K562 (cell line): ENCODE data around the gene ARMH3. TPM values are rescaled to one million over a fixed set of nuclear protein-coding genes. Genes with fewer than 3 reads are reported as not detected.

ENCODE experiments used
- CREB1 ChIP-seq, 2 experiments: sonication (generic) in 1 of 2; formaldehyde crosslinking in 1 of 2; IDR thresholded peaks; 2 replicates each; pipeline versions ENCODE4 v1.6.1 to v1.8.0; 2012 to 2022; ENCODE audit warnings: inconsistent platforms in 1 of 2, mild to moderate bottlenecking in 1 of 2, missing genetic modification reagents in 1 of 2, moderate library complexity in 1 of 2
- ELF4 ChIP-seq: fragments of 450-650 bp; formaldehyde crosslinking; IDR thresholded peaks from 2 replicates; pipeline ENCODE4 v1.4.0; 2022; ENCODE audit warnings: missing genetic modification characterization
- EP300 ChIP-seq: IDR thresholded peaks from 2 replicates; pipeline ENCODE4 v1.6.1; 2012; ENCODE audit warnings: low read length, improper control_type of control experiment
- ERF ChIP-seq: fragments of 450-650 bp; formaldehyde crosslinking; IDR thresholded peaks from 2 replicates; pipeline ENCODE4 v1.4.0; 2020; ENCODE audit warnings: mild to moderate bottlenecking, mixed read lengths
- MBD2 ChIP-seq: sonication (generic); IDR thresholded peaks from 2 replicates; pipeline ENCODE4 v1.6.1; 2016; ENCODE audit warnings: low read depth, borderline replicate concordance
- MYNN ChIP-seq, 2 experiments: sonication (generic); formaldehyde crosslinking in 1 of 2; IDR thresholded peaks; 2 replicates each; pipeline versions ENCODE4 v1.5.0 to v1.6.1; 2016 to 2020; ENCODE audit warnings: antibody characterized with exemption in 1 of 2, missing genetic modification reagents in 1 of 2
- NCOR1 ChIP-seq: fragments of 450-650 bp; IDR thresholded peaks from 2 replicates; pipeline ENCODE4 v1.6.1; 2016; ENCODE audit warnings: mild to moderate bottlenecking, moderate library complexity
- NFIC ChIP-seq: fragments of 450-650 bp; IDR thresholded peaks from 2 replicates; pipeline ENCODE4 v1.6.1; 2017; ENCODE audit warnings: mild to moderate bottlenecking, inconsistent platforms
- NONO ChIP-seq, 2 experiments: fragments of 200-400 bp in 1 of 2; fragments of 450-650 bp in 1 of 2; formaldehyde crosslinking in 1 of 2; IDR thresholded peaks; 2 replicates each; pipeline ENCODE4 v1.6.1; 2017; ENCODE audit warnings: low read depth in 2 of 2, mild to moderate bottlenecking in 2 of 2, moderate library complexity in 2 of 2, low read length in 1 of 2
- POLR2A ChIP-seq: fragments of 450-650 bp; conservative IDR thresholded peaks from 2 replicates; pipeline ENCODE4 v1.6.1; 2016
- POLR2AphosphoS2 ChIP-seq: IDR thresholded peaks from 2 replicates; pipeline ENCODE4 v1.6.1; 2012; ENCODE audit warnings: low read length, improper control_type of control experiment
- POLR2AphosphoS5 ChIP-seq: IDR thresholded peaks from 2 replicates; pipeline ENCODE4 v1.6.1; 2011; ENCODE audit warnings: mild to moderate bottlenecking, low read depth, low read length, moderate library complexity; ENCODE audit not compliant: control insufficient read depth, insufficient read depth
- POLR2B ChIP-seq: fragments of 450-650 bp; IDR thresholded peaks from 2 replicates; pipeline ENCODE4 v1.6.1; 2018; ENCODE audit warnings: low read depth; ENCODE audit not compliant: partially characterized antibody
- RCOR1 ChIP-seq, 2 experiments: IDR thresholded peaks; 2 replicates each; pipeline ENCODE4 v1.6.1; 2012; ENCODE audit warnings: low read depth in 2 of 2, low read length in 2 of 2, borderline replicate concordance in 1 of 2, improper control_type of control experiment in 1 of 2
- SIN3A ChIP-seq, 2 experiments: fragments of 150-350 bp in 1 of 2; IDR thresholded peaks; 2 replicates each; pipeline ENCODE4 v1.6.1; 2011 to 2016; ENCODE audit warnings: borderline replicate concordance in 2 of 2, low read depth in 2 of 2, low read length in 2 of 2, mild to moderate bottlenecking in 2 of 2, moderate library complexity in 2 of 2; ENCODE audit not compliant: control insufficient read depth in 1 of 2
- SRF ChIP-seq, 2 experiments: fragments of 250-450, 450-650 bp in 1 of 2; sonication (Bioruptor Pico) in 1 of 2; sonication (generic) in 1 of 2; formaldehyde crosslinking; IDR thresholded peaks; 2 replicates each; pipeline versions ENCODE4 v1.5.0 to v1.5.1; 2020 to 2022; ENCODE audit warnings: mild to moderate bottlenecking in 1 of 2, missing genetic modification reagents in 1 of 2
- ZBTB2 ChIP-seq: fragments of 450-650 bp; IDR thresholded peaks from 2 replicates; pipeline ENCODE4 v1.6.1; 2016; ENCODE audit warnings: antibody characterized with exemption
- ZBTB43 ChIP-seq: sonication (generic); formaldehyde crosslinking; IDR thresholded peaks from 2 replicates; pipeline ENCODE4 v1.8.0; 2023; ENCODE audit warnings: mild to moderate bottlenecking, missing genetic modification reagents
- ZNF175 ChIP-seq: fragments of 200-800 bp; sonication (Bioruptor generic); IDR thresholded peaks from 2 replicates; pipeline ENCODE4 v1.6.1; 2016; ENCODE audit warnings: low read depth, mild to moderate bottlenecking, missing genetic modification characterization, missing compliant biosample characterization
- ZNF316 ChIP-seq: fragments of 450-650 bp; IDR thresholded peaks from 2 replicates; pipeline ENCODE4 v1.6.1; 2016
- ZNF75A ChIP-seq: fragments of 450-650 bp; formaldehyde crosslinking; IDR thresholded peaks from 2 replicates; pipeline ENCODE4 v1.4.0; 2020; ENCODE audit warnings: mild to moderate bottlenecking
- polyA plus RNA-seq, 8 experiments: library from polyadenylated mRNA; depleted of rRNA in 4 of 8; stranded (reverse) in 5 of 8; unstranded in 3 of 8; fragments of >200 nt; fragmentation: Nextera tagmentation in 2 of 8; fragmentation: Illumina TruSeq in 1 of 8; extraction: Ambion mirVana in 2 of 8; extraction: Trizol in 1 of 8; gene quantifications; 2 replicates each; pipeline versions ENCODE4 v1.2.1 to v1.2.3, GENCODE V29; 2011 to 2014; ENCODE audit warnings: inconsistent platforms in 1 of 8, missing spikeins in 1 of 8
- total RNA-seq, 7 experiments: library from RNA; depleted of rRNA in 6 of 7; stranded (reverse); fragments of >200 nt in 6 of 7; fragmentation: Illumina TruSeq in 2 of 7; extraction: Trizol in 2 of 7; gene quantifications; 2 replicates each; pipeline versions ENCODE4 v1.2.1 to v1.2.3, GENCODE V29; 2011 to 2021; ENCODE audit warnings: low replicate concordance in 1 of 7
- TF ChIP-seq, protein P1 (sequence below), 2 experiments: fragments of 450-650 bp in 1 of 2; sonication (generic) in 1 of 2; formaldehyde crosslinking in 1 of 2; IDR thresholded peaks in 1 of 2; conservative IDR thresholded peaks in 1 of 2; 2 replicates each; pipeline versions ENCODE4 v1.6.1 to v1.8.1; 2016 to 2023; ENCODE audit warnings: mild to moderate bottlenecking in 2 of 2, moderate library complexity in 2 of 2, inconsistent platforms in 1 of 2, missing genetic modification reagents in 1 of 2

Gene ARMH3
- total and polyA plus RNA-seq, 9 of the 15 experiments (the other 6 are each of a cell fraction or from before 2014, with no cell fraction given), result 0.29 to 0.73 TPM; not detected in 7

DNA sequence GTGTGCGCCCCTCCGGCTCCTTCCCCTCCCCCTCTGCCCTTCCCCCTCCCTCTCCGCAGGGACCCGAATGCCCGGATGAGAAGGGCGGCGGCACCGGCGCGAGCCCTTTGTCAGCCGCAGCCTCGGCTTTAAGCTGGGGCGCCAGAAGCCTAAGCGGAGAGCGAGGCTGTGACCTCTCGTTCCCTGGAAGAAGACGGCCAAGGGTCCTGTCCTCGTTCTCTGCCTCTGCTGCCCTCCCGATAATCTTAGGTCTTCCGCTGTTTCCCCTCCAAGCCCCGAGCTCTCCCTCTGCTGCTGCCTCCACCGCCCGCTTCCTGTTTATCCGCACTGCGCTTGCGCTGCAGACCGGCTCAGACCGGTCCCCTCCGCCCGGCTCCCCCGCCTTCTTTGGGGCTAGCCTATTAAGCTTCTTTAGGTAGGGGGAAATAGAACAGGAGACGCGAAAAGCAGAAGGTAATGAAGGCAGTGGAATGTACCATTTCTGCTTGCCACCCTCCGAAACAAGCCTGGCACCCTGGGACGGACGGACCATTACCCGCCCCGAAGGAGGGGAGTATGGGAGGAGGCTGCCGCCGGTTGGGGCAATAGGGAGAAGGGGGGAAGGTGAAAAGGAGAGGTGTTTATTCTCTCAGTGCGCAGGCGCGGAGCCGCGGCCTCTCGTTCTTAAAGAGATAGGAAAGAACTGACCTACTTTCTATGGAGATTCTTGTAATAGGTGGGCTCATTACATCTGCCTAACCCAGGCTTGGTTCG, 237.7 kb downstream of the ARMH3 start, which contains the start of gene OGA (continued):
- TF ChIP-seq SIN3A (IDR thresholded peaks at IDR 0.05; ENCODE audit: borderline replicate concordance in 2 of 2, control insufficient read depth in 1 of 2, low read depth in 2 of 2, low read length in 2 of 2) (peak in 1 of 2 experiments; percentile 56; a peak in 1 of 4 replicates), NCOR1 (peak; percentile 5; the same call in 1 of the 2 replicates), ERF (CRISPR knock-in tag) (peak; percentile 55), CREB1 (IDR thresholded peaks at IDR 0.05) (peak; percentile 33; the same call in 1 of the 2 replicates), CREB1 (CRISPR knock-in tag; IDR thresholded peaks at IDR 0.05) (peak; percentile 46; the same call in 1 of the 2 replicates), SRF (CRISPR knock-in tag; IDR thresholded peaks at IDR 0.05) (peak in 1 of 2 experiments; percentile 43; a peak in 1 of 4 replicates), POLR2A (peak; percentile 96), EP300 (peak; percentile 33; the same call in 1 of the 2 replicates), MYNN (IDR thresholded peaks at IDR 0.05) (peak; percentile 46; the same call in 1 of the 2 replicates), MYNN (CRISPR knock-in tag; IDR thresholded peaks at IDR 0.05) (no peak), POLR2AphosphoS5 (peak; percentile 92), ELF4 (CRISPR knock-in tag) (no peak), ZNF75A (CRISPR knock-in tag) (no peak), ZNF316 (no peak), ZNF175 (CRISPR knock-in tag) (no peak), ZBTB43 (CRISPR knock-in tag) (no peak), ZBTB2 (peak; percentile 81; the same call in 1 of the 2 replicates), RCOR1 (IDR thresholded peaks at IDR 0.05; ENCODE audit: borderline replicate concordance in 1 of 2, low read depth in 2 of 2, low read length in 2 of 2) (peak in 1 of 2 experiments; percentile 25; a peak in 1 of 4 replicates), POLR2AphosphoS2 (peak; percentile 89; the same call in 1 of the 2 replicates), NONO (IDR thresholded peaks at IDR 0.05; ENCODE audit: low read depth in 2 of 2, low read length in 1 of 2) (peak in 1 of 2 experiments; percentile 98; a peak in 2 of 4 replicates), POLR2B (peak; percentile 94), MBD2 (peak; percentile 97), NFIC (peak; percentile 47)
- TF ChIP-seq, protein P1, sequence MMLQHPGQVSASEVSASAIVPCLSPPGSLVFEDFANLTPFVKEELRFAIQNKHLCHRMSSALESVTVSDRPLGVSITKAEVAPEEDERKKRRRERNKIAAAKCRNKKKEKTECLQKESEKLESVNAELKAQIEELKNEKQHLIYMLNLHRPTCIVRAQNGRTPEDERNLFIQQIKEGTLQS (IDR thresholded peaks at IDR 0.05), result no peak; the same call in 1 of the 2 replicates
- TF ChIP-seq, protein P1 (CRISPR knock-in tag; conservative IDR thresholded peaks at IDR 0.05), result no peak
